SK-N-SH (cell line): ENCODE results near the gene MRPL51. TPM values are rescaled to one million over a fixed set of nuclear protein-coding genes. Genes with fewer than 3 reads are reported as not detected.

Source experiments
- CTCF ChIA-PET: fragments of 300-600, 350-600 bp; formaldehyde crosslinking; extraction: SDS; loops from one replicate; lab custom pipeline; 2021; lab: Yijun Ruan, JAX
- POLR2A ChIA-PET: fragments of 350-600 bp; sonication (Branson Sonifier 250); formaldehyde crosslinking; extraction: SDS; loops from one replicate; lab custom pipeline; 2020; ENCODE audit warnings: antibody characterized with exemption, inconsistent platforms; lab: Yijun Ruan, JAX
- DNase-seq: peaks from one replicate; pipeline ENCODE4 v3.0.0; 2012
- H2AFZ ChIP-seq: fragments of 200-600 bp; sonication (generic); 2 replicates; pipeline ENCODE4 v1.8.1; 2016; ENCODE audit warnings: antibody characterized with exemption, mild to moderate bottlenecking, low read depth
- H3F3A ChIP-seq: fragments of 200-600 bp; sonication (generic); replicated peaks from 2 replicates; pipeline ENCODE3; 2016; ENCODE audit warnings: antibody characterized with exemption, mild to moderate bottlenecking; ENCODE audit not compliant: insufficient read depth
- H3K27ac ChIP-seq, 2 experiments: fragments of 200-500 bp in 1 of 2; fragments of 200-600 bp in 1 of 2; sonication (Bioruptor generic) in 1 of 2; sonication (generic), shearing (Covaris generic) in 1 of 2; 2 replicates each; pipeline versions ENCODE4 v1.5.1 to v1.6.1; 2014 to 2016; ENCODE audit warnings: low read depth in 2 of 2, inconsistent platforms in 1 of 2, low read length in 1 of 2, mild to moderate bottlenecking in 1 of 2, mixed read lengths in 1 of 2
- H3K27me3 ChIP-seq: fragments of 200-600 bp; sonication (generic), shearing (Covaris generic); 2 replicates; pipeline ENCODE4 v1.6.1; 2016; ENCODE audit warnings: mixed run types; ENCODE audit not compliant: insufficient read depth
- H3K36me3 ChIP-seq, 2 experiments: fragments of 200-500 bp in 1 of 2; fragments of 200-600 bp in 1 of 2; sonication (Bioruptor generic) in 1 of 2; sonication (generic) in 1 of 2; replicated peaks in 1 of 2; 2 replicates each; pipeline versions ENCODE3 to v1.5.1; 2014 to 2016; ENCODE audit warnings: low read length in 1 of 2, mild to moderate bottlenecking in 1 of 2; ENCODE audit not compliant: insufficient read depth in 2 of 2, control insufficient read depth in 1 of 2
- H3K4me1 ChIP-seq, 2 experiments: fragments of 200-500 bp in 1 of 2; fragments of 200-600 bp in 1 of 2; sonication (Bioruptor generic) in 1 of 2; sonication (generic), shearing (Covaris generic) in 1 of 2; 2 replicates each; pipeline versions ENCODE4 v1.5.1 to v1.6.1; 2014 to 2016; ENCODE audit warnings: low read depth in 1 of 2, low read length in 1 of 2, mixed run types in 1 of 2; ENCODE audit not compliant: insufficient read depth in 2 of 2, control insufficient read depth in 1 of 2
- H3K4me2 ChIP-seq: fragments of 200-600 bp; sonication (generic), shearing (Covaris generic); 2 replicates; pipeline ENCODE4 v1.6.1; 2017; ENCODE audit warnings: mixed run types
- H3K4me3 ChIP-seq, 2 experiments: fragments of 200-500 bp in 1 of 2; fragments of 200-600 bp in 1 of 2; sonication (Bioruptor generic) in 1 of 2; sonication (generic), shearing (Covaris generic) in 1 of 2; 2 replicates each; pipeline versions ENCODE4 v1.5.1 to v1.8.1; 2014 to 2016; ENCODE audit warnings: low read depth in 2 of 2, inconsistent platforms in 1 of 2, low read length in 1 of 2, mild to moderate bottlenecking in 1 of 2, mixed read lengths in 1 of 2, moderate library complexity in 1 of 2
- H3K79me2 ChIP-seq: fragments of 200-600 bp; sonication (generic); 2 replicates; pipeline ENCODE4 v1.8.1; 2017; ENCODE audit warnings: mild to moderate bottlenecking; ENCODE audit not compliant: insufficient read depth
- H3K9ac ChIP-seq: fragments of 200-600 bp; sonication (generic); 2 replicates; pipeline ENCODE4 v1.6.1; 2017; ENCODE audit warnings: mixed run types
- H3K9me2 ChIP-seq: fragments of 200-600 bp; sonication (generic); 2 replicates; pipeline ENCODE4 v1.6.1; 2017; ENCODE audit warnings: mixed run types
- H3K9me3 ChIP-seq: fragments of 200-600 bp; sonication (generic); 2 replicates; pipeline ENCODE4 v1.6.1; 2017; ENCODE audit warnings: mixed run types, mild to moderate bottlenecking, moderate library complexity
- H4K20me1 ChIP-seq: fragments of 200-600 bp; sonication (generic); 2 replicates; pipeline ENCODE4 v1.6.1; 2017; ENCODE audit warnings: mild to moderate bottlenecking, mixed run types; ENCODE audit not compliant: insufficient read depth
- EP300 ChIP-seq, 2 experiments: IDR thresholded peaks; 2 replicates each; pipeline versions ENCODE4 v1.4.0 to v1.6.1; 2012; ENCODE audit warnings: borderline replicate concordance in 1 of 2, low read depth in 1 of 2, low read length in 1 of 2
- EZH2phosphoT487 ChIP-seq: fragments of 200-600 bp; sonication (generic); IDR thresholded peaks from 2 replicates; pipeline ENCODE4 v1.6.1; 2017; ENCODE audit warnings: low read depth, mixed run types, mild to moderate bottlenecking, antibody characterized with exemption, moderate library complexity, borderline replicate concordance
- FOXM1 ChIP-seq: IDR thresholded peaks from 2 replicates; pipeline ENCODE4 v1.4.0; 2012; ENCODE audit warnings: low read depth, mild to moderate bottlenecking
- NFIC ChIP-seq: IDR thresholded peaks from 2 replicates; pipeline ENCODE4 v1.4.0; 2012; ENCODE audit warnings: borderline replicate concordance
- NRF1 ChIP-seq: IDR thresholded peaks from 2 replicates; pipeline ENCODE4 v1.6.1; 2012; ENCODE audit warnings: low read depth, mild to moderate bottlenecking, low read length
- POLR2AphosphoS5 ChIP-seq: IDR thresholded peaks from 2 replicates; pipeline ENCODE4 v1.6.1; 2012; ENCODE audit warnings: low read depth, low read length
- REST ChIP-seq: IDR thresholded peaks from 2 replicates; pipeline ENCODE4 v1.6.1; 2012; ENCODE audit warnings: mild to moderate bottlenecking, low read depth, low read length, moderate library complexity
- SIN3A ChIP-seq: IDR thresholded peaks from 2 replicates; pipeline ENCODE4 v1.6.1; 2012; ENCODE audit warnings: low read depth, mild to moderate bottlenecking, low read length, moderate library complexity, borderline replicate concordance
- SMC3 ChIP-seq: IDR thresholded peaks from 2 replicates; pipeline ENCODE4 v1.6.1; 2012; ENCODE audit warnings: low read depth, low read length, improper control_type of control experiment
- TAF1 ChIP-seq: IDR thresholded peaks from 2 replicates; pipeline ENCODE4 v1.6.1; 2012; ENCODE audit warnings: low read depth, mild to moderate bottlenecking, low read length, moderate library complexity, borderline replicate concordance
- USF2 ChIP-seq: fragments of 150-350 bp; IDR thresholded peaks from 2 replicates; pipeline ENCODE4 v1.6.1; 2017; ENCODE audit warnings: antibody characterized with exemption, low read length, low read depth, borderline replicate concordance
- YY1 ChIP-seq: IDR thresholded peaks from 2 replicates; pipeline ENCODE4 v1.4.0; 2012; ENCODE audit warnings: low read depth, mild to moderate bottlenecking
- WGBS: methylation state at CpG from one replicate; pipeline ENCODE4 v1.1.6; 2017; ENCODE audit warnings: low lambda C conversion rate; 5-methylcytosine and 5-hydroxymethylcytosine counted together
- polyA plus RNA-seq, 3 experiments: library from polyadenylated mRNA; depleted of rRNA; stranded (reverse); fragments of >200 nt; gene quantifications; 2 replicates each; pipeline ENCODE4 v1.2.3, GENCODE V29; 2012
- TF ChIP-seq, protein P1 (sequence below): IDR thresholded peaks from 2 replicates; pipeline ENCODE4; 2012
- TF ChIP-seq, protein P2 (sequence below): fragments of 150-350 bp; IDR thresholded peaks from 2 replicates; pipeline ENCODE4 v1.6.1; 2016; ENCODE audit warnings: mild to moderate bottlenecking, low read depth, low read length

MRPL51 gene
- polyA plus RNA-seq, 1 of the 3 experiments (the other 2 are of a cell fraction) = 189 TPM

GRCh38 chr12:6492838-6493496 lies at the start of gene MRPL51 (continued):
- no peak for TF ChIP-seq EP300 (IDR thresholded peaks at IDR 0.05; ENCODE audit: borderline replicate concordance in 1 of 2, low read depth in 1 of 2, low read length in 1 of 2)
- no peak for TF ChIP-seq EZH2phosphoT487
- TF ChIP-seq, protein P1, sequence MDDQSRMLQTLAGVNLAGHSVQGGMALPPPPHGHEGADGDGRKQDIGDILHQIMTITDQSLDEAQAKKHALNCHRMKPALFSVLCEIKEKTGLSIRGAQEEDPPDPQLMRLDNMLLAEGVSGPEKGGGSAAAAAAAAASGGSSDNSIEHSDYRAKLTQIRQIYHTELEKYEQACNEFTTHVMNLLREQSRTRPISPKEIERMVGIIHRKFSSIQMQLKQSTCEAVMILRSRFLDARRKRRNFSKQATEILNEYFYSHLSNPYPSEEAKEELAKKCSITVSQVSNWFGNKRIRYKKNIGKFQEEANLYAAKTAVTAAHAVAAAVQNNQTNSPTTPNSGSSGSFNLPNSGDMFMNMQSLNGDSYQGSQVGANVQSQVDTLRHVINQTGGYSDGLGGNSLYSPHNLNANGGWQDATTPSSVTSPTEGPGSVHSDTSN = no peak
- peak; percentile 69; the same call in 1 of the 2 replicates for TF ChIP-seq SIN3A
- peak; percentile 19; the same call in 1 of the 2 replicates for TF ChIP-seq NFIC
- no peak for TF ChIP-seq SMC3
- TF ChIP-seq USF2 = no peak
- TF ChIP-seq FOXM1 = no peak
- peak; percentile 94 for TF ChIP-seq POLR2AphosphoS5

DNA sequence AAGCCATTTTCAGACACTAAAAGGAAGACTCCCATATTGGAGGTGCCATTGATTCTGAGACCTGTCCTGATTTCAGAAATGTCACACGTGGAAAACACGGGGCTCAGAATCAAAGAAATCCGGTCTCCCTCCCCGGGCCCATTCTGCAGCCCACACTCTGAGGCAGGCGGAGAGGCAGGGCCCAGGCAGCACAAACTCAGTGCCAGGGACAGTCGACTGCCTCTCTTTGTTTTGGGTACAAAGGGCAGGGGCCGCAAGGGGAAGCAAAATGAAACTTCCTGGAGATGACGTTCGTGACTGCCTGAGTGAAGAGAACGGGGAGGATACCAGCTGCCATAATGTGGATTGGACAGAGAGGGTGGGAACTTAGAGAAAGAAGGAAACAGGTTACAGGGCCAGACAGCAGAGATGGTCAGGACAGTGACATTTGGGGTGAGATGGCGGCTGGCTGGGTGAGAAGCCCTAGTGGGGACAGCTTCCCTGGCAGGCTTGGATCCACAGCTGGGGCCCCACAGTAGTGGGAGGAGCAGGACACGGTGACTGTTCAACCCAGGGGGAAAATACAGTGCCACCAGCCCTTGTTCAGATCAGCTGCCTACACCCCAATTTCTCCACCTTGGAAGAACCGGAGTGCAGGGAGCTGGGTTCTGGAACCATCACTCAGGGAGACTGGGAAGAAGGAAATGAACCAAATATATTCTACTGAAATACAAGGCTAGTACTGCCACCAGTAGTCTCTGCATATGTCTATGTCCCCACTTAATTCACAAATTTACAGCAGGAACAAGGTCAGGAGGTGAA lies 49.3 kb upstream of the MRPL51 start:
- 85% methylated on average over 12 of the region's 13 CpGs for WGBS
- H3K9me3 ChIP-seq = no peaks in the 10 kb centered on the region
- no peaks in the 10 kb centered on the region for H3K27me3 ChIP-seq
- peaks cover 47% of the 10 kb centered on the region for H3F3A ChIP-seq
- no peak overlapping the region for H3K9ac ChIP-seq
- no peak for DNase-seq
- H3K4me3 ChIP-seq = no peak overlapping the region
- POLR2A ChIA-PET = interaction anchor here (1.0 kb wide), 1 partner anchor 12 kb away, joined by 3 read pairs; no protein-coding TSS in a partner anchor
- H4K20me1 ChIP-seq = peaks cover 25% of the 10 kb centered on the region
- CTCF ChIA-PET = interaction anchor here (1.4 to 9.4 kb wide), 2 partner anchors 10 to 57 kb away, joined by 3 to 228 read pairs; partner anchors contain the start of gene IFFO1
- H3K4me2 ChIP-seq = no peak overlapping the region
- peaks cover 60% of the 10 kb centered on the region for H3K79me2 ChIP-seq
- peaks cover 4 to 9% of the 10 kb centered on the region in 2 experiments; a peak in 2 of 4 replicates for H3K4me1 ChIP-seq
- H3K36me3 ChIP-seq = peaks cover 42 to 48% of the 10 kb centered on the region in 2 experiments
- no peaks in the 10 kb centered on the region for H3K9me2 ChIP-seq
- H3K27ac ChIP-seq = no peak overlapping the region
- no peak for TF ChIP-seq YY1
- TF ChIP-seq EZH2phosphoT487 = no peak
- TF ChIP-seq REST = no peak
- TF ChIP-seq, protein P2, sequence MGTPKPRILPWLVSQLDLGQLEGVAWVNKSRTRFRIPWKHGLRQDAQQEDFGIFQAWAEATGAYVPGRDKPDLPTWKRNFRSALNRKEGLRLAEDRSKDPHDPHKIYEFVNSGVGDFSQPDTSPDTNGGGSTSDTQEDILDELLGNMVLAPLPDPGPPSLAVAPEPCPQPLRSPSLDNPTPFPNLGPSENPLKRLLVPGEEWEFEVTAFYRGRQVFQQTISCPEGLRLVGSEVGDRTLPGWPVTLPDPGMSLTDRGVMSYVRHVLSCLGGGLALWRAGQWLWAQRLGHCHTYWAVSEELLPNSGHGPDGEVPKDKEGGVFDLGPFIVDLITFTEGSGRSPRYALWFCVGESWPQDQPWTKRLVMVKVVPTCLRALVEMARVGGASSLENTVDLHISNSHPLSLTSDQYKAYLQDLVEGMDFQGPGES = no peak
- no peak for TF ChIP-seq TAF1
- no peak for TF ChIP-seq SIN3A
- TF ChIP-seq EP300 (IDR thresholded peaks at IDR 0.05; ENCODE audit: borderline replicate concordance in 1 of 2, low read depth in 1 of 2, low read length in 1 of 2) = no peak
- TF ChIP-seq NRF1 = no peak
- H2AFZ ChIP-seq = no peak overlapping the region
